DMS53 treated with DMSO at 0.1 percent for 48 hours (cell line): ENCODE measurements around the gene SMOC2.

ENCODE experiments used
- DNase-seq: peaks from one replicate; lab custom pipeline; 2025; ENCODE audit not compliant: unreplicated experiment; lab: John Stamatoyannopoulos, UW

The SMOC2 gene

GRCh38 chr6:168440520-168441433, at the start of gene SMOC2:
Gene SMOC2, plus strand, starts transcription at chr6:168441184. Its CDS starts 187 bp downstream, at chr6:168441371.
- no peak for DNase-seq

- DNase-seq: no peak
Measured at GRCh38 chr6:168393126-168393870, 47.7 kb upstream of the SMOC2 start.

GRCh38 chr6:168394606-168395005, 46.4 kb upstream of the SMOC2 start:
- DNase-seq: no peak

- DNase-seq: no peak
Measured at GRCh38 chr6:168395983-168396382, 45.0 kb upstream of the SMOC2 start.

- DNase-seq: no peak
Measured at GRCh38 chr6:168396561-168396960, 44.4 kb upstream of the SMOC2 start.

GRCh38 chr6:168397012-168397411, 44.0 kb upstream of the SMOC2 start:
- no peak for DNase-seq

GRCh38 chr6:168400037-168400436, 40.9 kb upstream of the SMOC2 start:
- DNase-seq: no peak

- no peak for DNase-seq
Measured at GRCh38 chr6:168403370-168404005, 37.5 kb upstream of the SMOC2 start.

- no peak for DNase-seq
Measured at GRCh38 chr6:168404560-168404959, 36.4 kb upstream of the SMOC2 start.

GRCh38 chr6:168407842-168408241, 33.1 kb upstream of the SMOC2 start:
- no peak for DNase-seq

GRCh38 chr6:168408504-168409136, 32.4 kb upstream of the SMOC2 start:
- DNase-seq: no peak

GRCh38 chr6:168410035-168410434, 30.9 kb upstream of the SMOC2 start:
- no peak for DNase-seq

GRCh38 chr6:168410554-168411011, 30.4 kb upstream of the SMOC2 start:
- DNase-seq: no peak

- no peak for DNase-seq
Measured at GRCh38 chr6:168411130-168411529, 29.9 kb upstream of the SMOC2 start.

GRCh38 chr6:168411793-168412192, 29.2 kb upstream of the SMOC2 start:
- no peak for DNase-seq

- DNase-seq: no peak
Measured at GRCh38 chr6:168412456-168412855, 28.5 kb upstream of the SMOC2 start.

GRCh38 chr6:168413018-168413720, 27.8 kb upstream of the SMOC2 start:
- DNase-seq: no peak

- no peak for DNase-seq
Measured at GRCh38 chr6:168413856-168414255, 27.1 kb upstream of the SMOC2 start.

GRCh38 chr6:168414336-168415097, 26.5 kb upstream of the SMOC2 start:
- no peak for DNase-seq
